OCI-LY3 (cell line): ENCODE data around the gene ZBTB9.

ENCODE experiments used
- CTCF ChIP-seq: fragments of 200-600, 300-600 bp; sonication (generic); IDR thresholded peaks from 2 replicates; pipeline ENCODE4 v1.5.1; 2014; ENCODE audit warnings: antibody characterized with exemption, low read length, low read depth
- EZH2phosphoT487 ChIP-seq: fragments of 200-600 bp; shearing (Covaris generic); IDR thresholded peaks from 2 replicates; pipeline ENCODE4 v1.6.1; 2018; ENCODE audit warnings: antibody characterized with exemption, mixed run types, low read depth

GRCh38 chr6:33443619-33444504, 10.5 kb upstream of the ZBTB9 start:
- TF ChIP-seq CTCF (no peak), EZH2phosphoT487 (no peak)
